GM18498 (cell line): ENCODE measurements around the gene ALDH1A1.
"Not testable (repeated sequence)": the region's sequence is repeated elsewhere in the genome, so short reads cannot be mapped to it uniquely, and the experiment has no call there.

Source experiments
- ATAC-seq: cut with Tn5 transposase; IDR thresholded peaks from one replicate; pipeline ENCODE4 v1.9.1; 2021; ENCODE audit warnings: mild to moderate bottlenecking, moderate library complexity; ENCODE audit not compliant: unreplicated experiment

The ALDH1A1 gene

GRCh38 chr9:72945391-72945790 is 7.5 kb downstream of the ALDH1A1 start:
- ATAC-seq, result no peak

- no peak for ATAC-seq
Observed at GRCh38 chr9:72943844-72944462, 8.9 kb downstream of the ALDH1A1 start.

GRCh38 chr9:72942451-72942850 is 10.4 kb downstream of the ALDH1A1 start:
- ATAC-seq, result no peak

- not testable (repeated sequence) for ATAC-seq
Observed at GRCh38 chr9:72939581-72939980, 13.3 kb downstream of the ALDH1A1 start.

- no peak for ATAC-seq
Observed at GRCh38 chr9:72937545-72937944, 15.3 kb downstream of the ALDH1A1 start.

GRCh38 chr9:72936679-72937078 is 16.2 kb downstream of the ALDH1A1 start:
- no peak for ATAC-seq

- ATAC-seq, result no peak
Observed at GRCh38 chr9:72936266-72936665, 16.6 kb downstream of the ALDH1A1 start.

GRCh38 chr9:72935595-72935994 is 17.3 kb downstream of the ALDH1A1 start:
- ATAC-seq, result no peak

GRCh38 chr9:72933730-72934665 is 18.9 kb downstream of the ALDH1A1 start:
- ATAC-seq, result no peak

- no peak for ATAC-seq
Observed at GRCh38 chr9:72932619-72933018, 20.2 kb downstream of the ALDH1A1 start.

GRCh38 chr9:72931897-72932296 is 21.0 kb downstream of the ALDH1A1 start:
- no peak for ATAC-seq

GRCh38 chr9:72931437-72931836 is 21.4 kb downstream of the ALDH1A1 start:
- ATAC-seq, result no peak

GRCh38 chr9:72930828-72931227 is 22.0 kb downstream of the ALDH1A1 start:
- ATAC-seq, result no peak

GRCh38 chr9:72929542-72929941 is 23.3 kb downstream of the ALDH1A1 start:
- ATAC-seq, result no peak

GRCh38 chr9:72928042-72928507 is 24.8 kb downstream of the ALDH1A1 start:
- ATAC-seq, result no peak

- ATAC-seq, result no peak
Observed at GRCh38 chr9:72926506-72926905, 26.3 kb downstream of the ALDH1A1 start.

GRCh38 chr9:72925891-72926290 is 27.0 kb downstream of the ALDH1A1 start:
- ATAC-seq, result no peak

- no peak for ATAC-seq
Observed at GRCh38 chr9:72925126-72925789, 27.6 kb downstream of the ALDH1A1 start.

GRCh38 chr9:72924154-72924790 is 28.6 kb downstream of the ALDH1A1 start:
- ATAC-seq, result no peak

GRCh38 chr9:72923077-72923476 is 29.8 kb downstream of the ALDH1A1 start:
- ATAC-seq, result no peak
